GM19238 (cell line): ENCODE measurements around the gene VSTM1.
"Not testable (repeated sequence)": the region's sequence is repeated elsewhere in the genome, so short reads cannot be mapped to it uniquely, and the experiment has no call there.

Experiments
- DNase-seq: peaks from one replicate; pipeline ENCODE4 v3.0.0; 2011; ENCODE audit warnings: low spot score; ENCODE audit not compliant: insufficient read length

VSTM1 gene

DNA sequence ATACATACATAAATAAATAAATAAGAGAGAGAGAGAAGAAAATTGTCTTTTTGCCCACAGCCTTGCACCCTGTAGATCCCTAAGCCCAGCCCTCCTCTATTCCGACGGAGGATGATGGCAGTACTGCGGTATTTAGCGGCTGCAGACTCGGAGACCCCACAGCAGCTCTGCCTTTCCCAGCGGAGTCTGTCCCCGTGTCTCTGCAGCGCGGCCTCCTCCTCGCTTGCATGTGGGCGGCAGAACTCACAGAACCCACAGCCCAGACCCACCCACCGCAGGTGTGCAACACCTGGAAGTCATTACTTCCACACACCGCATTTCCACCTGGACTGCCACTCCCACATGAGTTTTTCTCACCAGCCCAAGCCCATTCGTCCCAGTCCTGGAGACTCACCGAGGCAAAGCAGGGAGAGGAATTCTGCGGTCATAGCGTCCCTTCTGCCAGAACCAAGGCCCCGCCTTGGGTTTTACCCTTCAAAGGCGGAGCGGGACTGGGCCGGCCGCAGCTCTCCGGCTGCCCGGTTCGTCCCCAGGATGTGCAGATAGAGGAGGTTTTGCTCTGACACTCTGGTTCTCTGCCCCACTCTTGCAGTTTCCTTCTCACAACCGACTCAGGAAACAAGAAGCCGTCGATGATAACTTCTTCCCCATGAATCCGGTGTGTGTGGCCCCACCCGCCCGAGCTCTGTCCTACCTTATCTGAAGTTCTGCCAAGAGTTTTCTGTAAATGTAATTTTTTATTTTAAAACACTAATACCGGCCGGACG lies at the start of gene VSTM1:
TSS of gene VSTM1 (minus strand) at position 548 of the 767 bp plus-strand sequence. CDS start at position 428, 120 bp downstream.
- DNase-seq, result no peak

DNA sequence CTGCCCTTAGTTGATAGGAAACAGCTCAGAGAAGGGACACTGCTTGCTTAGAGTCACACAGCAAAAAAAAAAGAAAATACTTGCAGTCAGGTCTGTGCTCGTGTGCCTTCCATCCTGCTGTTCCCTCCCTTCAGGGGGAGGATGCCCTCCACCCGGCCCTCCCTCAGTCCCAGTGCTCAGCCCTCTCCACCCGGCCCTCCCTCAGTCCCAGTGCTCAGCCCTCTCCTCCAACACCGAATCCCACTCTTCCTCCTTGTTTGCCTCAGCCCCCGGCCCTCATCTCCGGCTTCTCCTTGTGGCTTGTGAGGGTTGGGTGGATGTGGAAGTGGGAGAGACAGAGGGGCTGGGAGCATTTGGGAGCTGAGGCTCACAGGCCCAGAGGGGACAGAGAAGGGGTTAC lies 46.0 kb upstream of the VSTM1 start:
- DNase-seq, result no peak

GRCh38 chr19:54108496-54108895 lies 44.8 kb upstream of the VSTM1 start:
- DNase-seq, result no peak

DNA sequence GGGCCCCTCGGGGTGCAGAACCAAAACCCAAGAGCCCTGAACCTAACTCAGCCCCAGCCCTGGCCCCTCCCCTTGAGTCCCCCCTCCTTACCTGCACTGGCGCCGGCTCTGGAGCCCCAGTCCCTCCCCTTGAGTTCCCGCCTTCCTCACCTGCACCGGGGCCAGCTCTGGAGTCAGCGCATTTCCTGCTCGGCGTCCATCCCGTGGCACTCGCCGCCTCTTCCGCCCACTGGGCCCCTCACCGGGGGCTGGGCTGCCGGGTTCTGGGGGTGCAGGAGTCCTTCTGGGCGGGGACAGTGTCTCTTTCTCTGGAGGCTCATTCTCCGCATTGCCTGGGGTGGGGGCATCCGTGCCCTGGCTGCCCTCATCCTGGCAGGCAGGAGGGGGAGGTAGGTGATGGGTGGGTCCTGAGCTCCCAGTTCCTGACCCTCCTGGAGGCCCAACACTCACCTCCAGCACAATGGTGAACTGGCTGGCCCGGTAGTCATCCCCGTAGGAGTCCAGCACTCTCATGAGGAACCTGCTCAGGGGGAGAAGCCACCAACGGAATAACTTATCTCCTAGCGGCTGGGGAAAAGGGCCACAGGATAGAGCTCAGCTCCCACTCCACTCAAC lies 44.3 kb upstream of the VSTM1 start:
- no peak for DNase-seq

- no peak for DNase-seq
Observed at GRCh38 chr19:54106716-54107115, 43.0 kb upstream of the VSTM1 start.

GRCh38 chr19:54105796-54106195 lies 42.1 kb upstream of the VSTM1 start:
- DNase-seq, result no peak

- no peak for DNase-seq
Observed at GRCh38 chr19:54104998-54105715, 41.5 kb upstream of the VSTM1 start.

DNA sequence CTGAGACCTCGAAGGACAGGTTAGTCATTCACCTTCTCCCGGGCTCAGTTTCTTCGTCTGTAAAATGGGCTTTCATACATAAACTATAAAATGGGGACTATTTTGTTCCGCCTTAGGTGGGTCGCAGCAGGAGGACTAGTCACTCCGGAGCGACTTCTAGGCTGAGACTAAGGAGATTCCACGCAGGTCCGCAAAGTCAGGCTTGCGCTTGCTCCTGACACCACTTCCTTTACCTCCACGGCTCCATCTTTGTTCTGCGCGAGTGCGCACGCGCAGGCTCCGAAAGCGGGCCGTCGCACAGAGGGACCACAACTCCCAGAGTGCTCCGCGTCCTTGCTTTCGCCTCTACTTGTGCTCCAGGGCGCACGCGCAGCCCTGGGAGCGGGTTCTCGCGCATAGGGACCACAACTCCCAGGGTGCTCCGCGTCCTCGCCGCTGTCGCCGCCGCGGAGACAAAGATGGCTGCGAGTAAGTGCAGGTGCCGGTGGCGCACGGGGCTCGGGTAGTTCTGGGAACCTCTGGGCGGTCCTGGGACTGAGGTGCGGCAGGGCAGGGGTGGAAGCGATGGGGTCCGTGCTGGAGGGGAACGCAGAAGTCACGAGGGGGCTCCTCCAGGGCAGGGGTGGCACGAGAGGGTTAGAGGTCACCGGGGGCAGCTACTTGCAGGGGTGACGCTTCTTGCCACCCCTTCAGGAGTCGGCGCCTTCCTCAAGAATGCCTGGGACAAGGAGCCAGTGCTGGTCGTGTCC lies 38.9 kb upstream of the VSTM1 start, which contains the start of gene NDUFA3:
TSS of gene NDUFA3 (plus strand) at position 435 of the 749 bp plus-strand sequence. CDS start at position 459, 24 bp downstream.
- DNase-seq, result peak; percentile 100

DNA sequence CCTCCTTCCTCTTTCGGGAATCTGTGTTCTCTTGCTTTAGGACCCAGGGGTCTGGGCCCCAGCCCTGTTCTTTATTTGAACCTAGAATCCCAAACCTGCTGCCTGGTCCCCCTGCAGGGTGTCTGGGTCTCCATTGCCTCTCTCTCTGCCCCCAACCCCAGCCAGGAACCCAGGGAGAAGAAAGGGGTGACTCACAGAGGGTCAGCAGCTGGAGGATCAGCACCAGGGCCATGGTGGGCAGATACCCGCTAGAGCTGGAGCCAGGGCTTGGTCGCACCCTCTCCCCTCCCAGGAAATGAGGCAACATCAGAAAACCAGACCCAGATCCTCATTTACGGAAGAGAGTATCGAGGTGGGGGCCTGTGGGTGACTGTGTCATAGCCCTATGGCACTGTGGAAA lies 36.9 kb upstream of the VSTM1 start, which contains the start of gene OSCAR:
TSS of gene OSCAR (minus strand) at position 243 of the 400 bp plus-strand sequence. CDS start at position 232, 11 bp downstream.
- no peak for DNase-seq

- DNase-seq, result not testable (repeated sequence)
Observed at GRCh38 chr19:54099903-54100255, 36.2 kb upstream of the VSTM1 start.

GRCh38 chr19:54099190-54099902 lies 35.6 kb upstream of the VSTM1 start:
- DNase-seq, result no peak

- no peak for DNase-seq
Observed at GRCh38 chr19:54096617-54097106, 33.0 kb upstream of the VSTM1 start.

GRCh38 chr19:54095859-54096616 lies 32.3 kb upstream of the VSTM1 start:
- not testable (repeated sequence) for DNase-seq

DNA sequence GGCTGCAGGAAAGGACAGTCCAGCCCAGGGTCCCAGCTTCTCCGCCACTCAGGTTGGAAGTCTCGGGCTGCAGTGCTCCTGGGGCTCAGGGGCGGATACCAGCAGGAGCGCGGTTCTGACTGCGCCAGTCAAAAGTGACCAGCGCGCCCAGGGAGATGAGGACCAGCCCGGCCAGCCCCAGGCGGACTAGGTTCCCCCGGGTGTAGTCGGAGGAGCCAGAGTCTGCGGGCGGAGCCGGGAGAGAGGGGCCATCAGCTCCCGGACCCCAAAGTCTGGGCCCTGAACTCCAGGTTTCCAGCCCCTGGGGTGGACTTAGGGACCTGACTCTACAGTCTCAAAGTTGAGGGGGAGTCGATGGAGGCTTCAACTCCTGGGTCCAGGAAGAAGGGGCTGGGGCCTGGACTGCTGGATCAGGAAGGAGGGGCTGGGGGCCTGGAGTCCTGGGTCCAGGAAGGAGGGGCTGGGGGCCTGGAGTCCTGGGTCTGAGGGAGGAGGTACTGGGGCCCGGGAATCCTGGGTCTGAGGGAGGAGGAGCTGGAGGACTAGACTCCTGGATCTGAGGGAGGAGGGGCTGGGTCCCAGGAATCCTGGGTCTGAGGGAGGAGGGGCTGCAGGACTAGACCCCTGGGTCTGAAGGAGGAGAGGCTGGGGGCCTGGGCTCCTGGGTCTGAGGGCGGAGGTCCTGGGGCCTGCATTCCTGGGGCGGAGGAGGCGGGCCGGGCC lies 31.6 kb upstream of the VSTM1 start:
- no peak for DNase-seq

- no peak for DNase-seq
Observed at GRCh38 chr19:54094426-54095000, 30.8 kb upstream of the VSTM1 start.

DNA sequence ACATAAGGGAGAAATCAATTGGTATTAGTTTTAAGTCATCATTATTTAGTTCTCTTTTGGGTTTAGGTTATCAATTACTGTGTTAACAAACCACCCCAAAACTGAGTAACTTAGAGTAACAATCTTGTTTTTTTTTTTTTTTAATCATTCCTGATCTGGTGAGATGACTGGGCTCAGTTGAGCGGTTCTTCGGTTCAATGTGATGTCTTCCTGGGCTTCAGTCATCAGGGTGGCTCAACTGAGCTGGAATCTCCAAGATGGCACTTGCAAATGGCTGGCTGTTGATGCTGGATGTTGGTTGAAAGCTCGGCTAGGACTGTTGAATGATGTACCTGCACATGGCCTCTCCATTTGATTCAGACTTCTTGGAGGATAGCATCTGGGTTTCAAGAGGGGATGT lies 20.7 kb upstream of the VSTM1 start:
- DNase-seq, result no peak

DNA sequence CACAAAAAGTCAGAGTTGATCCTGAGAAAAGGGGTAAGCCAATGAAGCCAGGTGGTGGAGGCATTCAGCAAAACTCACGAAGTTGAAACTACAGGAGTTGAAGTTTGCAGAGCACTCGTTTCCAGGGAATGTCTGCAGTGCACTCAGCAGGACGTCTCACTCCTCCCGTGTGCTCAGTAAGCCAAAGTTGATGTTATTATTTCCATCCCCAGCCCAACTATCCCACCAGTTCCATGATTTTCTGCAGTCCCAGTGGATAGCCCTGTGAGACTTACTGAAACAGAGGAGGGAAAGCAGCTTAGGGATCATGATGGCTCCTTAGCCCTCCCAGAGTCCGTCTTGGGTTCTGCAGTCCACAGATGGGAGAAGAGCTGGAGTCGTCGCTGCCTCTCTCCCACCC lies 17.3 kb upstream of the VSTM1 start, which contains the start of gene TARM1:
TSS of gene TARM1 (minus strand) at position 334 of the 400 bp plus-strand sequence. CDS start at position 309, 25 bp downstream.
- no peak for DNase-seq

- DNase-seq, result no peak
Observed at GRCh38 chr19:54077334-54077733, 13.6 kb upstream of the VSTM1 start.

GRCh38 chr19:54074851-54075250 lies 11.2 kb upstream of the VSTM1 start:
- no peak for DNase-seq
